Putamen (tissue), 1 donor: ENCODE results near the gene IL1F10.

Experiments
- DNase-seq: peaks from one replicate; pipeline ENCODE4 v3.0.0-alpha.2; 2016; ENCODE audit warnings: low spot score

IL1F10 gene

GRCh38 chr2:113058998-113059960 is 8.5 kb upstream of the IL1F10 start, which contains the start of gene IL36RN:
IL36RN (plus strand) TSS chr2:113059198; CDS start chr2:113059439, 241 bp downstream.
- DNase-seq, result no peak

- no peak for DNase-seq
These were observed 7.4 kb upstream of the IL1F10 start for GRCh38 chr2:113060396-113060795.

- no peak for DNase-seq
These were observed 7.0 kb upstream of the IL1F10 start for GRCh38 chr2:113060796-113061195.

- DNase-seq, result no peak
These were observed 6.5 kb upstream of the IL1F10 start for GRCh38 chr2:113061241-113061640.

- DNase-seq, result no peak
These were observed 5.6 kb upstream of the IL1F10 start for GRCh38 chr2:113061896-113062770.

GRCh38 chr2:113064281-113064680 is 3.5 kb upstream of the IL1F10 start:
- no peak for DNase-seq

GRCh38 chr2:113064898-113065297 is 2.9 kb upstream of the IL1F10 start:
- no peak for DNase-seq

- DNase-seq, result no peak
These were observed 479 bp downstream of the IL1F10 start for GRCh38 chr2:113068249-113068648.

GRCh38 chr2:113068706-113069485 is 1.1 kb downstream of the IL1F10 start:
- DNase-seq, result no peak

- DNase-seq, result no peak
These were observed 2.2 kb downstream of the IL1F10 start for GRCh38 chr2:113069676-113070605.

GRCh38 chr2:113070606-113070975 is 2.8 kb downstream of the IL1F10 start:
- DNase-seq, result no peak

GRCh38 chr2:113072584-113072983 is 4.8 kb downstream of the IL1F10 start:
- DNase-seq, result no peak

GRCh38 chr2:113073325-113073834 is 5.6 kb downstream of the IL1F10 start:
- DNase-seq, result no peak

- no peak for DNase-seq
These were observed 7.3 kb downstream of the IL1F10 start for GRCh38 chr2:113075030-113075429.

- no peak for DNase-seq
These were observed 7.8 kb downstream of the IL1F10 start for GRCh38 chr2:113075600-113075999.

GRCh38 chr2:113076954-113077669 is 9.3 kb downstream of the IL1F10 start:
- DNase-seq, result no peak

- no peak for DNase-seq
These were observed 10.2 kb downstream of the IL1F10 start for GRCh38 chr2:113077921-113078320.

GRCh38 chr2:113078350-113078839 is 10.6 kb downstream of the IL1F10 start:
- DNase-seq, result no peak

GRCh38 chr2:113079131-113079530 is 11.4 kb downstream of the IL1F10 start:
- no peak for DNase-seq

- no peak for DNase-seq
These were observed 12.4 kb downstream of the IL1F10 start for GRCh38 chr2:113080134-113080533.
